ENCODE measurements around the gene TCEA2.
A peak's percentile ranks its signal among the peaks of the same experiment; 100 is the strongest.
"Not testable (repeated sequence)": the region's sequence is repeated elsewhere in the genome, so short reads cannot be mapped to it uniquely, and the experiment has no call there.

TCEA2 gene

GRCh38 chr20:64080013-64080812 lies 17.2 kb downstream of the TCEA2 start, which contains the start of gene OPRL1:
Gene OPRL1, plus strand, starts transcription at chr20:64080082. Its CDS starts 12,639 bp downstream, at chr20:64092721.
- DNase-seq, result no peak

GRCh38 chr20:64080813-64081623 lies 18.0 kb downstream of the TCEA2 start:
- no peak for DNase-seq

- no peak for DNase-seq
Observed at GRCh38 chr20:64081624-64081964, 18.6 kb downstream of the TCEA2 start.

- DNase-seq, result no peak
Observed at GRCh38 chr20:64082126-64082731, 19.2 kb downstream of the TCEA2 start.

- no peak for DNase-seq
Observed at GRCh38 chr20:64082820-64083377, 19.9 kb downstream of the TCEA2 start.

GRCh38 chr20:64083378-64083803 lies 20.4 kb downstream of the TCEA2 start:
- DNase-seq, result peak; percentile 66

GRCh38 chr20:64083804-64084684 lies 21.0 kb downstream of the TCEA2 start, which contains the start of gene LKAAEAR1:
Gene LKAAEAR1, minus strand, starts transcription at chr20:64084398. Its CDS starts 179 bp downstream, at chr20:64084219.
- DNase-seq, result no peak

- DNase-seq, result no peak
Observed at GRCh38 chr20:64084685-64085152, 21.7 kb downstream of the TCEA2 start.

GRCh38 chr20:64086801-64087200 lies 23.8 kb downstream of the TCEA2 start:
- no peak for DNase-seq

- DNase-seq, result not testable (repeated sequence)
Observed at GRCh38 chr20:64087226-64087825, 24.3 kb downstream of the TCEA2 start.

GRCh38 chr20:64088586-64088985 lies 25.6 kb downstream of the TCEA2 start:
- not testable (repeated sequence) for DNase-seq

GRCh38 chr20:64090165-64090564 lies 27.2 kb downstream of the TCEA2 start:
- DNase-seq, result no peak

- no peak for DNase-seq
Observed at GRCh38 chr20:64091340-64091739, 28.3 kb downstream of the TCEA2 start.

GRCh38 chr20:64091770-64092169 lies 28.8 kb downstream of the TCEA2 start:
- no peak for DNase-seq

- no peak for DNase-seq
Observed at GRCh38 chr20:64092258-64093012, 29.4 kb downstream of the TCEA2 start.

GRCh38 chr20:64093013-64093503 lies 30.1 kb downstream of the TCEA2 start:
- no peak for DNase-seq

GRCh38 chr20:64095455-64095854 lies 32.5 kb downstream of the TCEA2 start:
- DNase-seq, result no peak

- no peak for DNase-seq
Observed at GRCh38 chr20:64095927-64096326, 32.9 kb downstream of the TCEA2 start.

- DNase-seq, result no peak
Observed at GRCh38 chr20:64096535-64096934, 33.5 kb downstream of the TCEA2 start.

- no peak for DNase-seq
Observed at GRCh38 chr20:64098471-64099013, 35.5 kb downstream of the TCEA2 start.
